ENCODE measurements around the gene TSEN2.
"Not testable (repeated sequence)": the region's sequence is repeated elsewhere in the genome, so short reads cannot be mapped to it uniquely, and the experiment has no call there.

The TSEN2 gene

GRCh38 chr3:12472796-12473195, 11.5 kb upstream of the TSEN2 start:
- no peak for DNase-seq

DNA sequence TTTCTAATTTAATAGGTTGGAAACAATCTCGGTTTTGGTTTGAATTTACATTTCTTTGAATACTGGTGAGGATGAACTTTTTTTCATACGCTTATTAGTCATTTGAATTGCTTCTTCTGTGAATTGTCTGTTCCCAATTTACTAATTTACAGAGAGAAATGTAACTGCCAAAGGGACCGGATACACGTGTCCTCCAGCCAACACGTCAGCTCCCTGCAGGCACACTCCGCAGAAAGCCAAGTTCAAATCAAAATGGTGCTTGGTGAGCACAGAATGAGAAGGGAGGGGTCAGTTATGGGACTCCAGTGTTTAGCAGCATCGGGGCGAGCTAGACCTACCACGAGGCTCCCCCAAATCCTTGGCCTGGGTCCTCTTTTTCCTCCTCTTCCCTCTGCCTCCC, 10.8 kb upstream of the TSEN2 start:
- peak in 1 of 5 experiments; percentile 81 for DNase-seq

- DNase-seq: no peak
Observed at GRCh38 chr3:12476238-12476897, 7.9 kb upstream of the TSEN2 start.

GRCh38 chr3:12477256-12477655, 7.0 kb upstream of the TSEN2 start:
- DNase-seq: no peak

GRCh38 chr3:12478326-12478725, 6.0 kb upstream of the TSEN2 start:
- DNase-seq: no peak

DNA sequence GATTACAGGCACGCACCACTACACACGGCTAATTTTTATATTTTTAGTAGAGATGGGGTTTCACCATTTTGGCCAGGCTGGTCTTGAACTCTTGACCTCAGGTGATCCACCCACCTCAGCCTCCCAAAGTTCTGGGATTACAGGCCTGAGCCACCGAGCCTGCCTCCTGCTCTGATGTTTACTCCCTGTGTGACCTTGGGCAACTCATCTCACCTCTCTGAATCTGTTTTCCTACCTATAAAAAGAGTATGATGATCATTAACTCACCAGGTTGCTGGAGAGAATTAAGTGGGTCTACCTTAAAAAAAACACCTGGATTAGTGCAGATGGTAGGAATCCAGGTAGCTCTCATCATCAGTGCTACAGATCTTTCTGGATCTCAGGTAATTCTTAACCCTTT, 5.1 kb upstream of the TSEN2 start:
- not testable (repeated sequence) for DNase-seq

DNA sequence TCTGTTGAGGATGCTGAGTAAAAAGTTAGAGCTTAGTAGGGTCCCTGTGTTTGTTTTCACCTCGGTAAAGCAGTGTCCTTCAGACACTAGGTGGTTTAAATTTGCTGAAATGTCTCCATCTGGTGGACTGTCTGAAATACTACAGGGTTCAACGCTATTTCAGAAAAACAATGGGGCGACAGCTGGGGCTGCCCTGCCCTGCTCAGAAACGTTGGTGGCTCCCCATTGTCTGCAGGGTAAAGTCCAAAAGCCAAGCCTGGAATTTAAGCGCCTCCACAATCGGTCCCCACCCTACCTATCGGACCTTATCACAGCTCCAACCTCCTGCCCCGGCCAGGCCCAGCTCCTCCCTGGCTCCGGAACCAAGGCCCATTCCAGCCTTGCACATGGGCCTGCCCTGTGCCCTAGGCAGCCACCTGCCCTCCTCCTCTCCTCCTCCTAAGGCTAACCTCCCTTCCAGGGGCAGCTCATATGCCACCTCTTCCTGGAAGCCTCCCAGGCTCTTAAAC, 4.3 kb upstream of the TSEN2 start:
- peak in 2 of 5 experiments; percentile 15 to 71 for DNase-seq

DNA sequence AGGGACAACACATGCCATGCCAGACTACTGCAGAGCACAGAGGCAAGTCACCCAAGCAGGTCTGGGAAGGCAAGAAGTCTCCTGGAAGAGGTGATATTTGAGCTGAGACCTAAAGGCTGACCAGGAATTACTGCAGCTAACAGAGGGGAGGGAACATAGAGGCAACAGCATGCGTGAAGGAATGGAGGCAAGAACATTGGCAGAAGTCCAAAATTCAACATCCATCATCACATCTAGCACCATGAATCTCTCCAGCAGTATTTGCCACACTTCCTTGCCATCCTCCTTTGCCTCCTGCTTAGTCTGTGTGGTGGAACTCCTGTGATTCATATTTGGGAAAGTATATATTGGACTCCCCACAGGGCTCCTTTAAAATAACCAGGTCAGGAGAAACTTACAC, 870 bp upstream of the TSEN2 start:
- DNase-seq: no peak

- DNase-seq: no peak
Observed at GRCh38 chr3:12483872-12484197, 445 bp upstream of the TSEN2 start.

- no peak for DNase-seq
Observed at GRCh38 chr3:12484983-12485327, 675 bp downstream of the TSEN2 start.

- DNase-seq: no peak
Observed at GRCh38 chr3:12486001-12486400, 1.7 kb downstream of the TSEN2 start.

DNA sequence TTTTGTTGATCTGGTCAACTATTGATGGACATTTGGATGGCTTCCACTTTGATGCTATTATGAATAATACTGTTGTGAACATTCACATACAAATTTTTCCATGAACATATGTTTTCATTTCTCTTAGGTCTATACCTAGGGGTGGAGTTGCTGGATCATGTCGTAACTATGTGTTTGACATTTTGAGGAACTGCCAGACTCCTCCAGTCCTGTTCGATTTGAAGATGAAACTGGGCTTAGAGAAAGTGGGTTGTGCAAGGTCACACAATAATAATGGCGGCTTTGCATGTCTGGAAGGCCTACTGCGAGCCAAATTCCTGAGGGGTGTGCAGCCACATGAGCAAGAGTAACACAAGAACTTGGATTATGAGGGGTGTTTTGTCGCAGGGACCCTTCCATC, 2.6 kb downstream of the TSEN2 start:
- no peak for DNase-seq

- no peak for DNase-seq
Observed at GRCh38 chr3:12487336-12487735, 3.1 kb downstream of the TSEN2 start.

- DNase-seq: no peak
Observed at GRCh38 chr3:12487786-12488185, 3.5 kb downstream of the TSEN2 start.

- DNase-seq: no peak
Observed at GRCh38 chr3:12489368-12489767, 5.1 kb downstream of the TSEN2 start.

DNA sequence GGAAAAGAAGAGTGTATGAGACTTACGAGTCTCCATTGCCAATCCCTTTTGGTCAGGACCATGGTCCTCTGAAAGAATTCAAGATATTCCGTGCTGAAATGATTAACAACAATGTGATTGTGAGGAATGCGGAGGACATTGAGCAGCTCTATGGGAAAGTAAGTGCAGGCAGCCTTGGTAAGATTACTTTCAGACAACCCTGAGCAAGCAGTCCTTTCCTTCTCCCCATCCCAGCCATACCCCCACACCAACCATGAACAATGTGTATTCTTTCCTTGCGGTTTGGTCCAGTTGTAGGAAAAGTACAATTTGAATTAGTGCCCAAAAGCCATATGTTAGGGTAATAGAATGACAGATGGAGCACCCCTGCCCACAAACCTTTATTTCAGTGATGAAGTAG, 5.6 kb downstream of the TSEN2 start:
- no peak for DNase-seq

DNA sequence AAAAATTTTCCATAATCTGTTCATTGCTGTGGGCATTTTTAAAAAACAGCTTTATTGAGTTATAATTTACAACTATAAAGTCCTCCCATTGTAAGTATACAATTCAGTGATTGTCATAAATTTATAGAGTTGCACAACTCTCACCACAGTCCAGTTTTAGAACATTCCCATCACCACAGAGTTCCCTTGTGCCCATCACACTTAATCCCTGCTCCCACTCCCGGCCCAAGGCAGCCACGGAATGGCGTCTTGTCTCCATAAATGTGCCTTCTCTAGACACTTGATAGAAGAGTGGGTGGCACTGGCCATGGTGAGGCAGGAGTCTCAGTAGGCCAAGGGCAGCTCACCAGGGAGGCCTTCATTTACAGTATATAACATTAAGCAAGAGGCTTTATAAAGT, 6.3 kb downstream of the TSEN2 start:
- DNase-seq: no peak

DNA sequence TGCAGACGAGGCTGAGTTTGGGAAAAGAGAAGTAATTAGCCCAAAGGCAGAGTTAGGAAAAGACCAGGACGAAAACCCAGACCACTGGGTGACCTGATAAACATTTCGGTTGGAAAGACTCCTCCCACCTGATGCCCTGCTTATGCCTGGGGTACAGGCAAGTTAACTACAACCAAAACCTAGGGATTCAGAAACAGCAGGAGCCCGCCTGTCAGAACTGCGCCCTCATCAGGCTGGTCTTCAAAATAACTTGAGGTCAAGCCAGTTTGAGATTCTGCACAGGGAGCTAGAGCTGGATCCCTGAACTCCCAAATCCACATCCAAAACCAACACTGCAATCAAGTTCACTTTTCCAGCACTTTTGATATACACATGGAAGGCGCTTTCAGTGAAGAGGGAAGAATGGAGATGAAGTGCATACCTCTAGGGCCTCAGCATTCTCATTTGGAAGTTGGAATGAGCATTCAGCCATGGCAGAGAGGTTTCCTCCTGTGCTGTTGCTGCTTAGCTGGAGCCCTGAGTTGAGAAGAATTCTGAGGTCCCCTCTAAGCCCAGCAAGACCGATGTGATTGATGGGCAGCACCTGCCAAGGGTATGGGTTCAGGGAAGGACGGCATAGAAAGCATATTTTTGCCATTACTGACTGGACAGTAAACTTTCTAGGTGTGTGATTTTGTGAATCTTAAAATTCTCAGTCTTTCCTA, 11.6 kb downstream of the TSEN2 start:
- no peak for DNase-seq

GRCh38 chr3:12496453-12496761, 12.1 kb downstream of the TSEN2 start:
- DNase-seq: no peak

GRCh38 chr3:12499474-12499873, 15.2 kb downstream of the TSEN2 start:
- no peak for DNase-seq

GRCh38 chr3:12501360-12502020, 17.2 kb downstream of the TSEN2 start:
- DNase-seq: no peak

DNA sequence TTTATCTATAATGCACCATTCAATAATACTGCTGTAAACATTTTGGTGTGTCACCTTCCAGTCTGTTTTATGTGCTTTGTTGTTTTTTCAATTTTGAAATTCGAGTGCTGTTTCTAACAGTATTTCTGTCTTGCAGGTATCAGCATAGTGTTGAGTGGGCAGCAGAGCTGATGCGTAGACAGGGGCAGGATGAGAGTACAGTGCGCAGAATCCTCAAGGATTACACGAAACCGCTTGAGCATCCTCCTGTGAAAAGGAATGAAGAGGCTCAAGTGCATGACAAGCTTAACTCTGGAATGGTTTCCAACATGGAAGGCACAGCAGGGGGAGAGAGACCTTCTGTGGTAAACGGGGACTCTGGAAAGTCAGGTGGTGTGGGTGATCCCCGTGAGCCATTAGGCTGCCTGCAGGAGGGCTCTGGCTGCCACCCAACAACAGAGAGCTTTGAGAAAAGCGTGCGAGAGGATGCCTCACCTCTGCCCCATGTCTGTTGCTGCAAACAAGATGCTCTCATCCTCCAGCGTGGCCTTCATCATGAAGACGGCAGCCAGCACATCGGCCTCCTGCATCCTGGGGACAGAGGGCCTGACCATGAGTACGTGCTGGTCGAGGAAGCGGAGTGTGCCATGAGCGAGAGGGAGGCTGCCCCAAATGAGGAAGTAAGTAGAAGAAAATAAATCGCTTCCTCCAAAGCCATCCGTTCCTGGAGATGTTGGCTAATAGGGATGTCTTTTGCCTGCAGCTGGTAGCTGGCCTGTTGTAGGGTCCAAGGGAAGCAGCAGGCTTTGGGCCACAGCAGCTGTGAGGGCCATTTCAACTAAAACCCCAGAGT, 19.1 kb downstream of the TSEN2 start:
- DNase-seq: no peak

DNA sequence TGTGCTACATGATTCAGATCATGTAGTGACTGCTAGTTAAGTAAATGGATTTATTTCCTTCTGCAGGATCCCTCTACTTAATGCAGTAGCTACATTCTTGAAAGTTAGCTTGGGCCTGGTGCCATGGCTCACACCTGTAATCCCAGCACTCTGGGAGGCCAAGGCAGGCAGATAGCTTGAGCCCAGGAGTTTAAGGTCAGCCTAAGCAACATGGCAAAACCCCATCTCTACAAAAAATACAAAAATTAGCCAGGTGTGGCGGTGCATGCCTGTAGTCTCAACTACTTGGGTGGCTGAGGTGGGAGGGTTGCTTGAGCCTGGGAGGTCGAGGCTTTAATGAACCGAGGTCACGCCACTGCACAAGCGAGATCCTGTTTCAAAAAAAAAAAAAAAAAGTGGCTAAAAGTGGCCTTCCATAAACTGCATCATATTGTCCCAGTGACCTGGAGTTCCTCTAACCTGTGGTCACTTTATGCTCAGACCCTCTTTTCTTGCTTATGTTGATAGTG, 22.0 kb downstream of the TSEN2 start:
- no peak for DNase-seq
